BE2C (cell line): ENCODE measurements around the gene APH1A.

Experiments
- DNase-seq: peaks from one replicate; pipeline ENCODE4 v3.0.0-alpha.2; 2020
- H3K27me3 ChIP-seq: fragments of 250-450 bp; sonication (Bioruptor Pico); 2 replicates; pipeline ENCODE4 v1.5.1; 2020; ENCODE audit warnings: mild to moderate bottlenecking
- H3K36me3 ChIP-seq: fragments of 250-450 bp; sonication (Bioruptor Pico); 2 replicates; pipeline ENCODE4 v1.5.1; 2020; ENCODE audit warnings: mild to moderate bottlenecking
- H3K4me1 ChIP-seq: fragments of 250-450 bp; sonication (Bioruptor Pico); 2 replicates; pipeline ENCODE4 v1.5.1; 2020
- H3K4me3 ChIP-seq: 2 replicates; pipeline ENCODE4 v1.5.1; 2011; ENCODE audit warnings: low read depth, low read length
- H3K9me3 ChIP-seq: fragments of 250-450 bp; sonication (Bioruptor Pico); 2 replicates; pipeline ENCODE4 v1.5.1; 2020
- CTCF ChIP-seq: IDR thresholded peaks from 2 replicates; pipeline ENCODE4 v1.5.1; 2012; ENCODE audit warnings: mild to moderate bottlenecking, low read depth, low read length

The APH1A gene

GRCh38 chr1:150261367-150261766, 7.4 kb downstream of the APH1A start:
- TF ChIP-seq CTCF, result no peak
- DNase-seq, result no peak

GRCh38 chr1:150259758-150260669, 8.8 kb downstream of the APH1A start:
- H3K36me3 ChIP-seq, result no peaks in the 10 kb centered on the region
- no peaks in the 10 kb centered on the region for H3K9me3 ChIP-seq
- no peak for TF ChIP-seq CTCF
- no peak overlapping the region for H3K4me3 ChIP-seq
- H3K4me1 ChIP-seq, result peaks cover 4% of the 10 kb centered on the region
- H3K27me3 ChIP-seq, result no peaks in the 10 kb centered on the region
- DNase-seq, result no peak

More at GRCh38 chr1:150261367-150261766, 7.4 kb downstream of the APH1A start:
- H3K4me3 ChIP-seq, result no peak overlapping the region
- H3K4me1 ChIP-seq, result peaks cover under 1% of the 10 kb centered on the region
- H3K27me3 ChIP-seq, result no peaks in the 10 kb centered on the region
- H3K9me3 ChIP-seq, result no peaks in the 10 kb centered on the region
- peaks cover 9% of the 10 kb centered on the region for H3K36me3 ChIP-seq

- DNase-seq, result no peak
- Histone ChIP-seq H3K4me3 (no peak overlapping the region), H3K4me1 (peaks cover 4% of the 10 kb centered on the region)
These were observed 9.6 kb downstream of the APH1A start for GRCh38 chr1:150259217-150259616.

GRCh38 chr1:150257624-150258585, 10.9 kb downstream of the APH1A start, which contains the start of gene CA14:
TSS of gene CA14 (plus strand) at chr1:150257774. CDS start at chr1:150258129, 355 bp downstream.
- Histone ChIP-seq H3K27me3 (no peaks in the 10 kb centered on the region), H3K4me3 (no peak within 1 kb of the TSS)

More at GRCh38 chr1:150259217-150259616, 9.6 kb downstream of the APH1A start:
- Histone ChIP-seq H3K9me3 (no peaks in the 10 kb centered on the region), H3K27me3 (no peaks in the 10 kb centered on the region), H3K36me3 (no peaks in the 10 kb centered on the region)
- TF ChIP-seq CTCF, result no peak

GRCh38 chr1:150256554-150257341, 12.1 kb downstream of the APH1A start:
- Histone ChIP-seq H3K4me1 (peaks cover 4% of the 10 kb centered on the region), H3K27me3 (no peaks in the 10 kb centered on the region), H3K4me3 (no peak overlapping the region), H3K36me3 (no peaks in the 10 kb centered on the region), H3K9me3 (no peaks in the 10 kb centered on the region)
- peak; percentile 28 for DNase-seq
- TF ChIP-seq CTCF, result no peak

More at GRCh38 chr1:150257624-150258585, 10.9 kb downstream of the APH1A start, which contains the start of gene CA14:
- H3K36me3 ChIP-seq, result no peaks in the 10 kb centered on the region
- no peaks in the 10 kb centered on the region for H3K9me3 ChIP-seq
- no peak for DNase-seq
- peaks cover 4% of the 10 kb centered on the region for H3K4me1 ChIP-seq
- no peak for TF ChIP-seq CTCF
